ENCODE data around the gene TEX9. TPM values are rescaled to one million over a fixed set of nuclear protein-coding genes. Genes with fewer than 3 reads are reported as not detected.
"Not testable (repeated sequence)": the region's sequence is repeated elsewhere in the genome, so short reads cannot be mapped to it uniquely, and the experiment has no call there.

TEX9 gene
- total and polyA plus RNA-seq, 4 experiments from 2014 or later: 0.37 to 2.3 (median 2.2) TPM; not detected in 1

DNA sequence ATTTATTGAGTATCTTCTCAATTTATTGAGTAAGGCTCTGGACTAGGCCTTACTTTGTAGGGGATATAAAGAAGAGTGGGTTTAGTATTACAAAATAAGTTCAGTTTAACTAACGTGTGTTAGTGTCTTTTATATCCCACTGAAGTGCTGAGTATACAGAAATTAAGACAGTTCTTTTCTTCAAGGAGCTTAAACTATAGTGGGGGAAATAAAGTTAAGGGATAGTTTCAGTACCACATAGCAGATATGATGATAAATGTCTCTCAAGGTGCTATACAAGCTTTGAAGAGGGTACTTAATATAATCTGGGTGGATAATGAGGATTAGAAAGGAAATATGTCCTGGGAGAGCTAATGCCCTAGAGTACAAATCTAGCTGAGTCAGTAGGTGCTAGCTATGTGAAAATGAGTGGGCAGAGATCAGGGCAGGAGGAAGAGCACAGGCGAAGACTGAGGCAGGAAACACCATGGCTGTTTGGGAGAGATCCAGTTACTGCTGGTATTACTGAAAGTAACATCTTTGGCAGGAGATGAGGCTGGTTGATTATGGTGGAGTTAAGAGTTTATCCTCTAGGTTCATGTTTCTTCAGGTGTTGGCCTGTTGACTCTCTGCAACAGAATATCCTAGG is 46.0 kb downstream of the TEX9 start:
- Mint-ChIP-seq H3K27me3 (peaks cover 0 to 2% of the 10 kb centered on the region in 2 donors), H3K4me3 (no peak overlapping the region), H3K4me1 (no peaks in the 10 kb centered on the region), H3K27ac (no peak overlapping the region), H3K36me3 (no peaks in the 10 kb centered on the region), H3K9me3 (no peaks in the 10 kb centered on the region)
- ChIA-PET POLR2A (ENCODE audit: partially characterized antibody) (no interaction called here), CTCF (ENCODE audit: partially characterized antibody) (no interaction called here)
- Histone ChIP-seq H3K36me3 (ENCODE audit: insufficient read depth, low read length) (no peaks in the 10 kb centered on the region), H3K27ac (ENCODE audit: low read depth, low read length) (no peak overlapping the region), H3K9me3 (ENCODE audit: control insufficient read depth in 1 of 2, low read length in 2 of 2) (no peaks in the 10 kb centered on the region), H3K27me3 (ENCODE audit: insufficient read depth, low read length) (no peaks in the 10 kb centered on the region), H3K4me3 (ENCODE audit: low read length in 2 of 2) (no peak overlapping the region), H3K4me1 (ENCODE audit: insufficient read depth, low read length) (no peaks in the 10 kb centered on the region)
- DNase-seq: no peak
- intact Hi-C loops (cut with micrococcal nuclease): no loop called here

DNA sequence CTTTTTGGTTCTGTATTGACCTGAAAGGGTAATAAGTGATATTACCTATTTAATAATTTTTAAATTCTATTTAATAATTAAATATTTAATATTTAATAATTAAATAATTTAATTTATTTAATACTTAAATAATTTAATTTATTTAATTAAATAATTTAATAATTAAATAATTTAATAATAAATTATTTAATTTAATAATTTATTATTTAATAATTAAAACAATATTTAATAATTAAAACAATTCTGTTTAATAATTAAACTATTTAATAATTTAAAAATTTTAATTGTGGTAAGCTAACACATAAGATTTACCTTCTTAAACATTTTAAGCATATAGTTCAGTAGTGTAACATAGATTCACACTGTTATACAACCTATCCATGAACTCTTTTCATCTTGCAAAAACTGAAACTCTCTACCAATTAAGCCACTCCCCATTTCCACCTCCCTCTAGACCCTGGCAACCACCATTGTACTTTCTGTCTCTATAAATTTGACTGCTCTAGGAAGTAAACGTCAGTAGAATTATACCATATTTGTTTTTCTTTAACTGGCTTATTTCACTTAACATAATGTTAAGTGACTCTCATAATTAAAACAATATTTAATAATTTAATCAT is 48.0 kb downstream of the TEX9 start:
- H3K27ac ChIP-seq (ENCODE audit: low read depth, low read length); H3K27me3 Mint-ChIP-seq; CTCF ChIA-PET (ENCODE audit: partially characterized antibody); DNase-seq; H3K4me1 Mint-ChIP-seq; H3K36me3 ChIP-seq (ENCODE audit: insufficient read depth, low read length); H3K4me3 ChIP-seq (ENCODE audit: low read length in 2 of 2); H3K9me3 Mint-ChIP-seq; H3K36me3 Mint-ChIP-seq; H3K27ac Mint-ChIP-seq; H3K4me1 ChIP-seq (ENCODE audit: insufficient read depth, low read length); POLR2A ChIA-PET (ENCODE audit: partially characterized antibody); intact Hi-C loops (cut with micrococcal nuclease); H3K9me3 ChIP-seq (ENCODE audit: control insufficient read depth in 1 of 2, low read length in 2 of 2); H3K4me3 Mint-ChIP-seq; H3K27me3 ChIP-seq (ENCODE audit: insufficient read depth, low read length): not testable (repeated sequence)

DNA sequence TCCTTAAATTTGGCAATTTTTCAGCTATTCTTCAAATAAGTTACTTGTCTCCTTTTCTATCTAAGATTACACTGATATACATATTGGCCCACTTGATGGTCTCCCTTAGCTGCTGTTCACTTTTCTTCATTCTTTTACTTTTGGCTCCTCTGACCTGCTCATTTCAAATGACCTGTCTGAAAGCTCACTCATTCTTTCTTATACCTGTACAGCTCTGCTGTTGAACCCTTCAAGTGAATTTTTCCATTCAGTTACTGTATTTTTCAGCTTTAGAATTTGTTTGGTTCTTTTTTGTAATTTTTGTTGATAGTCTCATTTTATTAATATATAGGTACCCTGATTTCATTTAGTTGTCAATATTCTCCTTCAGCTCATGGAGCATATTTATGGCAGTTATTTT is 60.0 kb downstream of the TEX9 start:
- DNase-seq: no peak
- Histone ChIP-seq H3K27me3 (ENCODE audit: insufficient read depth, low read length) (no peaks in the 10 kb centered on the region), H3K4me1 (ENCODE audit: insufficient read depth, low read length) (no peaks in the 10 kb centered on the region), H3K27ac (ENCODE audit: low read depth, low read length) (no peak overlapping the region), H3K9me3 (ENCODE audit: control insufficient read depth in 1 of 2, low read length in 2 of 2) (no peaks in the 10 kb centered on the region), H3K36me3 (ENCODE audit: insufficient read depth, low read length) (no peaks in the 10 kb centered on the region), H3K4me3 (ENCODE audit: low read length in 2 of 2) (no peak overlapping the region)
- no peaks in the 10 kb centered on the region for H3K4me1 Mint-ChIP-seq
- ChIA-PET CTCF (ENCODE audit: partially characterized antibody) (no interaction called here), POLR2A (ENCODE audit: partially characterized antibody) (no interaction called here)
- peaks cover 0 to 24% (median 13%) of the 10 kb centered on the region in 8 donors for H3K9me3 Mint-ChIP-seq
- intact Hi-C loops (cut with micrococcal nuclease): no loop called here
- H3K4me3 Mint-ChIP-seq: no peak overlapping the region
- H3K36me3 Mint-ChIP-seq: no peaks in the 10 kb centered on the region
- H3K27ac Mint-ChIP-seq: no peak overlapping the region
- peaks cover 2 to 8% of the 10 kb centered on the region in 2 donors for H3K27me3 Mint-ChIP-seq

DNA sequence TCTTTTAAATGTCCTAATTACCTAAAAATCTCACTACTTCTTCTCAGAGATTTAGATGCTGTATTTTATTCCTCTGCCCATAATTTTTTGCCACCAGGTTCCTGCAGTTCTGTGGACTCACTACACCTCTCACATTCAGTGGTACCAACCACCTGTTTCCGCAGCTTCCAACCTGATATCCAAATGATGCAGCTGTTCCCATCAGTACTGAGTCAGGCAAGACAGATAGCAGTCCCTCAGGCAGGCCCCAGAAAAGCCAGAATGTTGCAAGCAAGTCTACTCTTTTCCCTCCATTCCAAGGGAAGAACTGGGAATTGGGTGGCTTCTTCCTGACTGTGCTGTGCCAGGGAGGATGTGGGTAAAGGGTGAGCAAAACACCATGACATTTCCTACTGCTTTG is 60.8 kb downstream of the TEX9 start:
- POLR2A ChIA-PET (ENCODE audit: partially characterized antibody): no interaction called here
- Mint-ChIP-seq H3K36me3 (no peaks in the 10 kb centered on the region), H3K4me1 (no peaks in the 10 kb centered on the region), H3K27ac (no peak overlapping the region), H3K4me3 (no peak overlapping the region), H3K27me3 (peaks cover 2 to 8% of the 10 kb centered on the region in 2 donors), H3K9me3 (peaks cover 0 to 24% (median 13%) of the 10 kb centered on the region in 8 donors)
- H3K27ac ChIP-seq (ENCODE audit: low read depth, low read length): no peak overlapping the region
- no peak overlapping the region for H3K4me3 ChIP-seq (ENCODE audit: low read length in 2 of 2)
- CTCF ChIA-PET (ENCODE audit: partially characterized antibody): interaction anchor here (1.3 kb wide), 1 partner anchor 779 kb away, joined by 3 read pairs; no protein-coding TSS in a partner anchor
- H3K9me3 ChIP-seq (ENCODE audit: control insufficient read depth in 1 of 2, low read length in 2 of 2): no peaks in the 10 kb centered on the region
- H3K27me3 ChIP-seq (ENCODE audit: insufficient read depth, low read length): no peaks in the 10 kb centered on the region
- no peak for DNase-seq
- intact Hi-C loops (cut with micrococcal nuclease): no loop called here
- H3K36me3 ChIP-seq (ENCODE audit: insufficient read depth, low read length): no peaks in the 10 kb centered on the region
- H3K4me1 ChIP-seq (ENCODE audit: insufficient read depth, low read length): no peaks in the 10 kb centered on the region

DNA sequence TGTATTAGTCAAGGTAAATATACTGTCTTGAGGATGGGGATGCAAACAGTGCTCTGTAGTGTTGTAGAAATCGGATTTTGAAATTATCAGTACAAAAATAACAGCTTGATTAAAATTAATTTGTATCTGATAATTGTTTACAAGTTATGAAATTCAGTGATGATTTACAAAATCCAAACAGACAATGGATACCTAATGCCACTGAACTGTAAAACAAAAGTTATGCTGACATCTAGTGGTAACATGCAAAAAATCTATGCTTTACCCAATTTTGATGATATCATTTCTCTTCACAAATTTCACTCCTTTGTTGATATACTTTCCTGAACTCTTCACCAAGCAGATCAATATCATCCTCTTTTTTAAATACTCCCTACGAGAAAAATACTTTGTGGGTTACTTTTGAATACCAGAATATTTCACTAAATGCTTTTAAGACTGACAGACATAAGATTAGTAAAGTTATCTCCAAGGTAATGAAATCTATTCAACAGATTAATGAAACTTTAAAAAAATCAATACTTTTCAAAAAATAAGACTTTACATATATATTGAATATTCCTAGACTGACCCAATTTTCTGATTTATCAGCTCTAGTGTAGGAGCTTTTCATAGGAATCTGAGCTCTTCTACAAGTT is 63.7 kb downstream of the TEX9 start:
- intact Hi-C loops (cut with micrococcal nuclease): loop anchor here (2.0 kb wide), 1 partner anchor 182 kb away; no protein-coding TSS in a partner anchor
- Histone ChIP-seq H3K9me3 (ENCODE audit: control insufficient read depth in 1 of 2, low read length in 2 of 2) (no peaks in the 10 kb centered on the region), H3K4me1 (ENCODE audit: insufficient read depth, low read length) (no peaks in the 10 kb centered on the region), H3K27ac (ENCODE audit: low read depth, low read length) (no peak overlapping the region), H3K4me3 (ENCODE audit: low read length in 2 of 2) (no peak overlapping the region), H3K36me3 (ENCODE audit: insufficient read depth, low read length) (no peaks in the 10 kb centered on the region), H3K27me3 (ENCODE audit: insufficient read depth, low read length) (no peaks in the 10 kb centered on the region)
- Mint-ChIP-seq H3K27me3 (peaks cover 2 to 9% of the 10 kb centered on the region in 2 donors), H3K9me3 (peaks cover 0 to 24% (median 10%) of the 10 kb centered on the region in 8 donors), H3K4me1 (no peaks in the 10 kb centered on the region), H3K27ac (no peak overlapping the region), H3K36me3 (no peaks in the 10 kb centered on the region), H3K4me3 (no peak overlapping the region)
- POLR2A ChIA-PET (ENCODE audit: partially characterized antibody): no interaction called here
- CTCF ChIA-PET (ENCODE audit: partially characterized antibody): interaction anchor here (0.6 to 1.4 kb wide), 5 partner anchors 11 to 782 kb away, joined by 3 to 5 read pairs (median 4); no protein-coding TSS in a partner anchor
- DNase-seq: peak in 4 of 5 donors; percentile 0 to 18 (median 6)

DNA sequence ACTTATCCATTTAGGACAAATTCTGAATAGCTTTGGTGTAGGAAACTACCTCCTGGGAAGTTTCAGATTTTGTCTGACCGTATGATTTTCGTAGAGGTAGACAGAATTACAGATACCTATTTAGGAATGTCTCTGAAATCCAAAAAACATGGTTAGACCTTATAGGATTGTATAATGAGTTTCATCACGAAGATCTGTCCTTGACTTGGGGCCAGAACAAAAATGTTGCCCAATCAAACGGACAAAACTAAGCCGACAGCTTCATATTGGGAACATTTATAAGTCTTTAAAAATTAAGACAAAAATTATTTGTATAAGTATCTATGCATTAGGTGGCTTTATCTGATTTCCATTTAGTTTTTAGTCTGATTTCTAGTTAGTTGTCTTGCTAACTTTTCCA is 67.1 kb downstream of the TEX9 start:
- Mint-ChIP-seq H3K36me3 (no peaks in the 10 kb centered on the region), H3K4me1 (no peaks in the 10 kb centered on the region), H3K9me3 (peaks cover 0 to 4% (median 0%) of the 10 kb centered on the region in 8 donors)

DNA sequence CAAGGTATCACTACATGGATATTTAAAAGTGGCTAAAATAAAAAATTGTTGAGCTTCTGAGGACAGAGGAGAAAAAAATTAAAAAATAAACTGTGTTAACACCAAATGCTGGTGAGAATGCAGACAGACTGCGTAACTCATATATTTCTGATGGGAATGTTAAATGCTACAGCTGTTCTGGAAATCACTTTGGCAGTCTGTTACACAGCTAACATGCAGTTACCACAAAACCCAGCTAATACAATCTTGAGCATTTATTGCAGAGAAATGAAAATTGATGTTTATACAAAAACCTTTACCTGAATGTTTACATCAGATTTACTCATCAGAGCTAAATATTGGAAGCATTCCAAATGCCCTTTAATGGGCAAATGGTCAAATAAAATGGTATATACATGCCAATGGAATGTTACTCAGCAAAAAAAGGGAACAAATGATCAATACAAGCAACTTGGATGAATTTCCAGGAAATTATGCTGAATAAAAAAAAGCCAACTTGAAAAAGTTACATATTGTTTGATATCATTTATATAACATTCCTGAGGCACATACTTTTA is 75.1 kb downstream of the TEX9 start:
- H3K4me3 Mint-ChIP-seq: no peak overlapping the region
- no peak for DNase-seq
- H3K36me3 ChIP-seq (ENCODE audit: insufficient read depth, low read length): no peaks in the 10 kb centered on the region
- H3K9me3 ChIP-seq (ENCODE audit: control insufficient read depth in 1 of 2, low read length in 2 of 2): no peaks in the 10 kb centered on the region
- H3K36me3 Mint-ChIP-seq: no peaks in the 10 kb centered on the region
- no peak overlapping the region for H3K27ac ChIP-seq (ENCODE audit: low read depth, low read length)
- no peak overlapping the region for H3K4me3 ChIP-seq (ENCODE audit: low read length in 2 of 2)
- POLR2A ChIA-PET (ENCODE audit: partially characterized antibody): no interaction called here
- peaks cover 5% of the 10 kb centered on the region in 2 donors for H3K27me3 Mint-ChIP-seq
- no peak overlapping the region for H3K27ac Mint-ChIP-seq
- CTCF ChIA-PET (ENCODE audit: partially characterized antibody): interaction anchor here (1.3 kb wide), 1 partner anchor 12 kb away, joined by 3 read pairs; no protein-coding TSS in a partner anchor
- no peaks in the 10 kb centered on the region for H3K27me3 ChIP-seq (ENCODE audit: insufficient read depth, low read length)
- intact Hi-C loops (cut with micrococcal nuclease): no loop called here
- H3K4me1 Mint-ChIP-seq: no peaks in the 10 kb centered on the region
- peaks cover 0 to 6% (median under 1%) of the 10 kb centered on the region in 8 donors for H3K9me3 Mint-ChIP-seq
- no peaks in the 10 kb centered on the region for H3K4me1 ChIP-seq (ENCODE audit: insufficient read depth, low read length)

More for the DNA sequence above, 67.1 kb downstream of the TEX9 start:
- ChIA-PET POLR2A (ENCODE audit: partially characterized antibody) (no interaction called here), CTCF (ENCODE audit: partially characterized antibody) (no interaction called here)
- Histone ChIP-seq H3K27ac (ENCODE audit: low read depth, low read length) (no peak overlapping the region), H3K9me3 (ENCODE audit: control insufficient read depth in 1 of 2, low read length in 2 of 2) (no peaks in the 10 kb centered on the region), H3K27me3 (ENCODE audit: insufficient read depth, low read length) (no peaks in the 10 kb centered on the region), H3K4me3 (ENCODE audit: low read length in 2 of 2) (no peak overlapping the region), H3K36me3 (ENCODE audit: insufficient read depth, low read length) (no peaks in the 10 kb centered on the region), H3K4me1 (ENCODE audit: insufficient read depth, low read length) (no peaks in the 10 kb centered on the region)
- no peak for DNase-seq
- Mint-ChIP-seq H3K27ac (no peak overlapping the region), H3K4me3 (no peak overlapping the region), H3K27me3 (peaks cover 7 to 10% of the 10 kb centered on the region in 2 donors)
- intact Hi-C loops (cut with micrococcal nuclease): no loop called here
